ENCODE results near the gene OSTM1. TPM values are rescaled to one million over a fixed set of nuclear protein-coding genes. Genes with fewer than 3 reads are reported as not detected.
"Not testable (repeated sequence)": the region's sequence is repeated elsewhere in the genome, so short reads cannot be mapped to it uniquely, and the experiment has no call there.

OSTM1 gene
- total RNA-seq, 2 experiments from 2014 or later, result 10.4 to 11.4 TPM

GRCh38 chr6:108013787-108014439 is 60.6 kb downstream of the OSTM1 start:
- Mint-ChIP-seq H3K27me3 (peaks cover 4% of the 10 kb centered on the region), H3K4me3 (no peak overlapping the region), H3K27ac (no peak overlapping the region), H3K36me3 (peaks cover 15% of the 10 kb centered on the region), H3K9me3 (peaks cover 10% of the 10 kb centered on the region), H3K4me1 (no peaks in the 10 kb centered on the region)
- no peak for DNase-seq

- H3K36me3 Mint-ChIP-seq, result peaks cover 12% of the 10 kb centered on the region
Observed at GRCh38 chr6:108009894-108010293, 64.6 kb downstream of the OSTM1 start.

GRCh38 chr6:108009258-108009657 is 65.3 kb downstream of the OSTM1 start:
- not testable (repeated sequence) for H3K27ac Mint-ChIP-seq, H3K27me3 Mint-ChIP-seq, H3K4me1 Mint-ChIP-seq, DNase-seq, H3K4me3 Mint-ChIP-seq
- H3K9me3 Mint-ChIP-seq, result peaks cover 18% of the 10 kb centered on the region
- H3K36me3 Mint-ChIP-seq, result peaks cover 12% of the 10 kb centered on the region

More at GRCh38 chr6:108009894-108010293, 64.6 kb downstream of the OSTM1 start:
- H3K4me3 Mint-ChIP-seq, result no peak overlapping the region
- H3K27me3 Mint-ChIP-seq, result no peaks in the 10 kb centered on the region
- no peaks in the 10 kb centered on the region for H3K4me1 Mint-ChIP-seq
- no peak overlapping the region for H3K27ac Mint-ChIP-seq
- DNase-seq, result no peak
- H3K9me3 Mint-ChIP-seq, result peaks cover 18% of the 10 kb centered on the region

- Mint-ChIP-seq H3K27me3 (no peaks in the 10 kb centered on the region), H3K4me1 (no peaks in the 10 kb centered on the region), H3K36me3 (peaks cover 12% of the 10 kb centered on the region), H3K4me3 (no peak overlapping the region), H3K9me3 (peaks cover 18% of the 10 kb centered on the region), H3K27ac (no peak overlapping the region)
- DNase-seq, result no peak
Observed at GRCh38 chr6:108008363-108008762, 66.2 kb downstream of the OSTM1 start.

GRCh38 chr6:108005961-108006360 is 68.6 kb downstream of the OSTM1 start:
- Mint-ChIP-seq H3K4me1 (no peaks in the 10 kb centered on the region), H3K27me3 (no peaks in the 10 kb centered on the region), H3K27ac (no peak overlapping the region), H3K36me3 (peaks cover 12% of the 10 kb centered on the region), H3K4me3 (no peak overlapping the region), H3K9me3 (peaks cover 18% of the 10 kb centered on the region)
- no peak for DNase-seq

- Mint-ChIP-seq H3K9me3 (peaks cover 18% of the 10 kb centered on the region), H3K27me3 (no peaks in the 10 kb centered on the region), H3K27ac (no peak overlapping the region), H3K36me3 (peaks cover 12% of the 10 kb centered on the region), H3K4me1 (no peaks in the 10 kb centered on the region), H3K4me3 (no peak overlapping the region)
- no peak for DNase-seq
Observed at GRCh38 chr6:108004861-108005260, 69.7 kb downstream of the OSTM1 start.

GRCh38 chr6:108002365-108003221 is 71.9 kb downstream of the OSTM1 start:
- H3K9me3 Mint-ChIP-seq, result peaks cover 2% of the 10 kb centered on the region
- no peak overlapping the region for H3K27ac Mint-ChIP-seq
- no peak for DNase-seq
- no peaks in the 10 kb centered on the region for H3K27me3 Mint-ChIP-seq
- no peak overlapping the region for H3K4me3 Mint-ChIP-seq
- H3K4me1 Mint-ChIP-seq, result no peaks in the 10 kb centered on the region
- no peaks in the 10 kb centered on the region for H3K36me3 Mint-ChIP-seq

- DNase-seq, result no peak
- Mint-ChIP-seq H3K9me3 (no peaks in the 10 kb centered on the region), H3K27ac (no peak overlapping the region), H3K4me1 (no peaks in the 10 kb centered on the region), H3K36me3 (no peaks in the 10 kb centered on the region), H3K27me3 (no peaks in the 10 kb centered on the region), H3K4me3 (no peak overlapping the region)
Observed at GRCh38 chr6:108001696-108002231, 72.8 kb downstream of the OSTM1 start.

- DNase-seq, H3K9me3 Mint-ChIP-seq, H3K27me3 Mint-ChIP-seq, H3K4me3 Mint-ChIP-seq, H3K4me1 Mint-ChIP-seq, H3K36me3 Mint-ChIP-seq, H3K27ac Mint-ChIP-seq: not testable (repeated sequence)
Observed at GRCh38 chr6:108000259-108000658, 74.3 kb downstream of the OSTM1 start.

GRCh38 chr6:107999341-107999740 is 75.2 kb downstream of the OSTM1 start:
- no peak for DNase-seq
- no peaks in the 10 kb centered on the region for H3K9me3 Mint-ChIP-seq
- H3K4me1 Mint-ChIP-seq, result no peaks in the 10 kb centered on the region
- H3K4me3 Mint-ChIP-seq, result no peak overlapping the region
- H3K27me3 Mint-ChIP-seq, result no peaks in the 10 kb centered on the region
- H3K36me3 Mint-ChIP-seq, result no peaks in the 10 kb centered on the region
- no peak overlapping the region for H3K27ac Mint-ChIP-seq

- Mint-ChIP-seq H3K36me3 (no peaks in the 10 kb centered on the region), H3K27me3 (no peaks in the 10 kb centered on the region), H3K4me1 (peaks cover 5% of the 10 kb centered on the region), H3K9me3 (no peaks in the 10 kb centered on the region), H3K4me3 (no peak overlapping the region), H3K27ac (no peak overlapping the region)
- DNase-seq, result no peak
Observed at GRCh38 chr6:107991772-107992550, 82.6 kb downstream of the OSTM1 start.

Other genes with a start within 250 kb of the OSTM1 start
- 100 to 1,000 TPM in 1 of 2 experiments, 10 to 100 TPM in 1; 91.9 to 105 TPM for gene SEC63, start 116.5 kb downstream of the OSTM1 start, total RNA-seq
- gene NR2E1, start 91.3 kb upstream of the OSTM1 start, total RNA-seq, result not detected
- 10 to 100 TPM; 75.0 to 81.6 TPM for gene SNX3, start 186.3 kb upstream of the OSTM1 start, total RNA-seq
- gene AFG1L, start 220.3 kb upstream of the OSTM1 start, total RNA-seq, result 1 to 10 TPM; 4.0 to 4.6 TPM

Data from activated naive CD8-positive, alpha-beta T cell treated with anti-CD3 and anti-CD28 coated beads for 36 hours (primary cell).